ENCODE data around the gene PRPF6. TPM values are rescaled to one million over a fixed set of nuclear protein-coding genes. Genes with fewer than 3 reads are reported as not detected.

PRPF6 gene
- total RNA-seq, 1 donor from 2014 or later = 57.2 TPM

DNA sequence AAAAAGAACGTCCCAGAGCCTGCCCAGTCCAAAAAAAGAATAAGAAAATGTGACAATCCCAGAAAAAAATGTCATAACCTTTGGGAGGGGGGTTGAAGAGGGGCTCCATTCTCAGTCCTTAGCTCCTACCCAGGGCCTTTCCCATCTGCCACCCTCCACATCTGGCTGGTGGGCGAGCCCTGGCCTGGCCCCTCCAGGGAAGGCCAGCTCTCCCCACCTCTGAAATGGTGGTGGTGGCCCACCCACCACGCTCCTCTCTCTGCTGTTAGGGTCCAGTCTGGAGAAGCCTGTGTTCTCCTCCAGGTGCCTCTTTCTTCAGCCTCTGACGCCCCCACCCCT, 98.0 kb downstream of the PRPF6 start:
- Histone ChIP-seq H3K9me3 (no peaks in the 10 kb centered on the region), H3K27me3 (ENCODE audit: low read depth) (peaks cover 3% of the 10 kb centered on the region), H3K27ac (peak overlapping the region; percentile 82), H3K36me3 (peaks cover 22% of the 10 kb centered on the region), H3K4me3 (peak overlapping the region; percentile 82), H3K4me1 (peaks cover 47% of the 10 kb centered on the region)
- intact Hi-C loops (cut with DNase I) = no loop called here
- ATAC-seq = no peak
- TF ChIP-seq, protein P1, sequence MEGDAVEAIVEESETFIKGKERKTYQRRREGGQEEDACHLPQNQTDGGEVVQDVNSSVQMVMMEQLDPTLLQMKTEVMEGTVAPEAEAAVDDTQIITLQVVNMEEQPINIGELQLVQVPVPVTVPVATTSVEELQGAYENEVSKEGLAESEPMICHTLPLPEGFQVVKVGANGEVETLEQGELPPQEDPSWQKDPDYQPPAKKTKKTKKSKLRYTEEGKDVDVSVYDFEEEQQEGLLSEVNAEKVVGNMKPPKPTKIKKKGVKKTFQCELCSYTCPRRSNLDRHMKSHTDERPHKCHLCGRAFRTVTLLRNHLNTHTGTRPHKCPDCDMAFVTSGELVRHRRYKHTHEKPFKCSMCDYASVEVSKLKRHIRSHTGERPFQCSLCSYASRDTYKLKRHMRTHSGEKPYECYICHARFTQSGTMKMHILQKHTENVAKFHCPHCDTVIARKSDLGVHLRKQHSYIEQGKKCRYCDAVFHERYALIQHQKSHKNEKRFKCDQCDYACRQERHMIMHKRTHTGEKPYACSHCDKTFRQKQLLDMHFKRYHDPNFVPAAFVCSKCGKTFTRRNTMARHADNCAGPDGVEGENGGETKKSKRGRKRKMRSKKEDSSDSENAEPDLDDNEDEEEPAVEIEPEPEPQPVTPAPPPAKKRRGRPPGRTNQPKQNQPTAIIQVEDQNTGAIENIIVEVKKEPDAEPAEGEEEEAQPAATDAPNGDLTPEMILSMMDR (IDR thresholded peaks at IDR 0.05) = no peak
- DNase-seq = no peak

DNA sequence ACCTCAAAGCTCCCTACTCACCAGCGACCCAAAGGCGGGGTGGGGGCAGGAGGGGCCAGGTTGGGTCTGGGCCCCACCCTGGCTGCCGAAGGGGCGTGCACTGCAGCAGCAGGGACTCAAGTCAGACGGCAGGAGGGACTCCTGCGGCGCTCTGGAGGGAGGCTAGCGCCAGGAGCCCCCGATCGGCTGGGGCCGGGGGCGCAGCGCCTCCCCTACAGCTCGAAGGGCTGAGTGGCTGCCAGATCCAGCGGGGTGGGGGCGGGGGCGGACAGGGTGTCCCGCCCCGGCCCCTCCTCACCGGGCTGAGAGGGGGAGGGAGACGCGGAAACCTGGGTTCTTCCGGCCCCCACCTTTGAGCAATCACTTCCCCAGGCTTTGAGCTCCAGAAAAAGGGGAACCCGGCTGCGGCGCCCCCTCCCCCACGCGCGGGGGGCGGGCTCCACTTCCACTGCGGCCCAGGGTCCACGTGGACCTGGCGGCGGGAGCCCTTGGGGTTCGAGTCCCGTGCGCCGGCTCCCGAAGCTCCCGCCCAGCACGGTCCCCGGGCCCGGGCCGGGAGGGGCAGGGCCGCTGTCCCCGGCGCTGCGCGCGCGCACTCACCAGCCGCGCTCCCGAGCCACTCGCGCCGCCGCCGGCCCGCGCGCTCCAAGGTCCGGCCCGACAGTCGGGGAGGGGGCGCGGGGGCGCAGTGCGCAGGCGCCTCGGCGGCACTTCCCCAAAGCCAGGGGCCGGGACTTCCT, 98.5 kb downstream of the PRPF6 start, which contains the start of gene RGS19:
Gene RGS19 (minus strand): TSS at position 246 of the 740 bp plus-strand sequence. CDS start 2,632 bp downstream, outside the sequence.
- intact Hi-C loops (cut with DNase I) = no loop called here
- peaks cover 52% of the 10 kb centered on the region for H3K4me1 ChIP-seq
- H3K27me3 ChIP-seq (ENCODE audit: low read depth) = peaks cover 8% of the 10 kb centered on the region
- peak within 1 kb of the TSS; percentile 84 for H3K27ac ChIP-seq
- ATAC-seq = peak; percentile 67
- H3K4me3 ChIP-seq = peak within 1 kb of the TSS; percentile 82
- no peaks in the 10 kb centered on the region for H3K9me3 ChIP-seq
- TF ChIP-seq, protein P1 (IDR thresholded peaks at IDR 0.05) = no peak
- peaks cover 17% of the 10 kb centered on the region for H3K36me3 ChIP-seq
- DNase-seq = peak; percentile 91

DNA sequence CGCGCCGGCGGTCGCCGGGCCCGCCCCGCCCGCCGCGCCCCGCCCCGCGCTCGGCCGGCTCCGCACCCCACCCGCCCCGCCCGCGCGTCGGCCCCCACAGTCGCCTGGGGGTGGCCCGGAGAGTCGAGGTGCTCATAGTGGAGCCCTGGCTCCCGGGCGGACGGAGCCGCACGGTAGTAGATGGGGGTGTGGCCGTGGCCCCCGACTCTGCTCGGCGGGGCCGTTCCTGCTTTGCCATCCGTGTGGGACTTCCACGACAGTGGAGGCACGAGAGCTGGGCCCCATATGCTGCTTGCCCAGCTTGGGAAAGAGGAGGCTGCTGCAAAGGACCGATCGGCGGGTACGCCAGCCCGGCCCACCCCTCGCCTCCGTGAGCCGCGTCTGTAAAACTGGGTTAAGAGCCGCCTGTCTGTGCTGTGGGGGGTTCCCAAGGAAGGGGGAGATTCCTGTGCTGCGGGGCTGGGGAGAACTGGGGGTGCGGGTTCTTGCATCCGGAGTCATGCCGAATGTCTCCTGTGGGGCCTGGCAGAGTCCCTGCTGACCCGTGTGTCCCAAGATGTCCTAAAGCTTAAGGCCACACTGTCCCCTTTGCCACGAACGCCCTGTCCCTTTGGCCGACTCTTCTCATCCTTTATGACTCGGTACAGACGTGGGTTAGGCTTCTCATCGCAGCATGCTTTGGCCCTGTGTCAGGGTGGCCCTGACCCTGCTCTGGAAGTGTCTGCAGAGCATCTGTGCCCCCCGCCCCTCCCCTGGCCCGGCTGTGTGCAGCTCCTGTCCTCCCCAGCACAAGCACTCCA, 99.3 kb downstream of the PRPF6 start, which contains the start of gene OPRL1:
Gene OPRL1 (plus strand): TSS at position 70 of the 800 bp plus-strand sequence. CDS start 12,639 bp downstream, outside the sequence.
- intact Hi-C loops (cut with DNase I) = no loop called here
- TF ChIP-seq, protein P1 (IDR thresholded peaks at IDR 0.05) = no peak
- DNase-seq = no peak

DNA sequence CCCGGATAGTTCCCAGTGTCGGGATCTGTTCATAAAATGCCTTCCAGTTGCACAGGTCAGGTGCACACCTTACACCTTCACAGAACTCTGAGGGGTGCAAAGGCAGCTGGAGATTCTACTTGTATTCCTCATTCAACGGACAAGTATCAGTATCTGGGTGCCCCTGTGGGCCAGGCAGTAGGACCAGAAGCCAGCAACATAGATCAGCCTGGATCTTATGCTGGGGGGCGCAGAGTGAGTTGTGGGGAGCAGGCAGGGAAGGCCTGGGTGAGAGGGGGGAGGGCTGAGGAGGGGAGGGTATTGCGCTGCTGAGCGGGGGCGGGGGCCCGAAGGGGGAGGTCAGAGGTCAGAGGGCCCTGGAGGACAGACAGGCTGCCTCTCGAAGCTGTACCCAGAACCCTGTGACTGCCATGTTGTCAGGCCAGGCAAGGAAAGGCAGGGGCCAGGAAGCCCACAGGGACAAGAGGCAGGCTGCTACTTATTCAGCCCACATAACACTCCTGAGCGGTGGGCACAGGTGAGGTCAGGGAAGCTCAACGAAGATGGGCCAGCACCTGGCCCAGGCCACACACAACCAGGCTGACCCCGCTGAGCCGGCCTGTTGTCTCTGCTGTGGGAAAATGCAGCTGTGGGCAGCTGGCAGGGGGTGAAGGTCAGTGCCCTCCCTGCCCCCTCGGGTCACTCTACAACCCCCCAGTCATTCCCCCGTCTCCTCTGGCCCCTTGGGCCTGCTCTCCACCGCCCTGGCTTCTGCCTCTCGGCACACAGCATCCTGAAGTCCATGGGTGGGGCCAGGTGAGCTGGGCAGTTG, 100.1 kb downstream of the PRPF6 start:
- ATAC-seq (no peak), DNase-seq (no peak)
- Histone ChIP-seq H3K27me3 (ENCODE audit: low read depth) (peaks cover 22% of the 10 kb centered on the region), H3K4me1 (peaks cover 57% of the 10 kb centered on the region), H3K9me3 (no peaks in the 10 kb centered on the region), H3K4me3 (peak overlapping the region; percentile 59), H3K36me3 (peaks cover 5% of the 10 kb centered on the region), H3K27ac (peak overlapping the region; percentile 84)
- intact Hi-C loops (cut with DNase I) = no loop called here
- TF ChIP-seq, protein P1 (IDR thresholded peaks at IDR 0.05) = no peak

More for the DNA sequence above, 99.3 kb downstream of the PRPF6 start, which contains the start of gene OPRL1:
- Histone ChIP-seq H3K36me3 (peaks cover 9% of the 10 kb centered on the region), H3K4me1 (peaks cover 57% of the 10 kb centered on the region), H3K27ac (peak within 1 kb of the TSS; percentile 84), H3K27me3 (ENCODE audit: low read depth) (peaks cover 16% of the 10 kb centered on the region), H3K9me3 (no peaks in the 10 kb centered on the region), H3K4me3 (peak within 1 kb of the TSS; percentile 82)
- peak in 1 of 2 donors; percentile 0 for ATAC-seq

DNA sequence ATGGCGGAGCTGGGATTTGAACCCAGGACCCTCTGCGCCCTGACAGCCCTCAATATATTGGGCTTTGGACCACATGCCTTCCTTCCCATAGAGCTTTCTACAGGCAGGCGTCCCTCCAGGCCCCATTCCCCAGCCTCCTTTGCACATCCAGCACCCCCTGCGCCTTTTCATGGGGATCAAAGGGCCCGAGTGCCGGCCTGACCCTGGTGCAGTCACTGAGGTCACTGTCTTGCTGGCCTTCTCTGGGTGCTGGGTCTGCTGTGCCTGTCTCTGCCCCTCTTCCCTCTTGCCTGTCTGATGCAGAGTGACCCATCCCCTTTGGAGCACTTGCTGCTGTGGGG, 100.7 kb downstream of the PRPF6 start:
- no peaks in the 10 kb centered on the region for H3K36me3 ChIP-seq
- TF ChIP-seq, protein P1 (IDR thresholded peaks at IDR 0.05) = no peak
- H3K4me3 ChIP-seq = no peak overlapping the region
- DNase-seq = no peak
- H3K9me3 ChIP-seq = no peaks in the 10 kb centered on the region
- H3K4me1 ChIP-seq = peaks cover 51% of the 10 kb centered on the region
- H3K27ac ChIP-seq = no peak overlapping the region
- peaks cover 28% of the 10 kb centered on the region for H3K27me3 ChIP-seq (ENCODE audit: low read depth)
- intact Hi-C loops (cut with DNase I) = no loop called here
- ATAC-seq = no peak

All from lower lobe of right lung (tissue), 2 donors.